OCI-LY1 (cell line): ENCODE measurements around the gene ALPK3.

Experiments
- H2AFZ ChIP-seq: fragments of 200-600 bp; sonication (generic), shearing (Covaris generic); 2 replicates; pipeline ENCODE4 v1.6.0; 2014; ENCODE audit warnings: antibody characterized with exemption, mild to moderate bottlenecking, low read length
- H3F3A ChIP-seq: fragments of 200-600 bp; sonication (generic), shearing (Covaris generic); 2 replicates; pipeline ENCODE4 v1.6.0; 2014; ENCODE audit warnings: mild to moderate bottlenecking, antibody characterized with exemption, low read length, moderate library complexity; ENCODE audit not compliant: insufficient read depth
- H3K27ac ChIP-seq: fragments of 200-600 bp; sonication (generic); 2 replicates; pipeline ENCODE4 v1.5.1; 2014; ENCODE audit warnings: low read length, mixed run types, mild to moderate bottlenecking, low read depth; ENCODE audit not compliant: poor library complexity, severe bottlenecking
- H3K27me3 ChIP-seq: fragments of 200-600 bp; sonication (generic); 2 replicates; pipeline ENCODE4 v1.6.0; 2014; ENCODE audit warnings: antibody characterized with exemption, mild to moderate bottlenecking, low read length, moderate library complexity; ENCODE audit not compliant: insufficient read depth
- H3K36me3 ChIP-seq: fragments of 200-600 bp; sonication (generic); 2 replicates; pipeline ENCODE4 v1.6.1; 2014; ENCODE audit warnings: mild to moderate bottlenecking, antibody characterized with exemption, low read length, moderate library complexity, mixed read lengths; ENCODE audit not compliant: insufficient read depth
- H3K4me1 ChIP-seq: fragments of 200-600 bp; sonication (generic); 2 replicates; pipeline ENCODE4 v1.5.1; 2014; ENCODE audit warnings: mild to moderate bottlenecking, low read length, moderate library complexity; ENCODE audit not compliant: insufficient read depth, severe bottlenecking
- H3K4me2 ChIP-seq: fragments of 200-600 bp; sonication (generic), shearing (Covaris generic); 2 replicates; pipeline ENCODE4 v1.6.1; 2014; ENCODE audit warnings: low read length
- H3K4me3 ChIP-seq: fragments of 200-600 bp; sonication (generic); 2 replicates; pipeline ENCODE4 v1.5.1; 2014; ENCODE audit warnings: low read length, low read depth, mild to moderate bottlenecking, mixed read lengths; ENCODE audit not compliant: poor library complexity, severe bottlenecking
- H3K79me2 ChIP-seq: fragments of 200-600 bp; shearing (Covaris generic); 2 replicates; pipeline ENCODE4 v1.6.1; 2016; ENCODE audit warnings: mixed run types, low read length, mixed read lengths; ENCODE audit not compliant: insufficient read depth
- H3K9ac ChIP-seq: fragments of 200-600 bp; sonication (generic), shearing (Covaris generic); 2 replicates; pipeline ENCODE4 v1.6.1; 2014; ENCODE audit warnings: mild to moderate bottlenecking, low read length, mixed read lengths
- H3K9me2 ChIP-seq: fragments of 200-600 bp; sonication (generic), shearing (Covaris generic); 2 replicates; pipeline ENCODE4 v1.6.1; 2014; ENCODE audit warnings: low read depth, mild to moderate bottlenecking, low read length, mixed read lengths
- H3K9me3 ChIP-seq: fragments of 200-600 bp; shearing (Covaris generic); 2 replicates; pipeline ENCODE4 v1.6.1; 2014; ENCODE audit warnings: low read length, mixed read lengths
- H4K20me1 ChIP-seq: fragments of 200-600 bp; sonication (generic), shearing (Covaris generic); 2 replicates; pipeline ENCODE4 v1.6.0; 2016; ENCODE audit warnings: mild to moderate bottlenecking, low read length; ENCODE audit not compliant: insufficient read depth
- EZH2 ChIP-seq: fragments of 200-600 bp; sonication (generic), shearing (Covaris generic); IDR thresholded peaks from 2 replicates; pipeline ENCODE4 v1.8.0; 2017; ENCODE audit warnings: borderline replicate concordance, mixed run types, mild to moderate bottlenecking, antibody characterized with exemption, low read length, moderate library complexity, mixed read lengths
- TF ChIP-seq, protein P1 (sequence below): fragments of 200-600 bp; sonication (generic), shearing (Covaris generic); IDR thresholded peaks from 2 replicates; pipeline ENCODE4 v1.5.1; 2017; ENCODE audit warnings: mild to moderate bottlenecking, antibody characterized with exemption, low read length, moderate library complexity, mixed read lengths

Gene ALPK3

DNA sequence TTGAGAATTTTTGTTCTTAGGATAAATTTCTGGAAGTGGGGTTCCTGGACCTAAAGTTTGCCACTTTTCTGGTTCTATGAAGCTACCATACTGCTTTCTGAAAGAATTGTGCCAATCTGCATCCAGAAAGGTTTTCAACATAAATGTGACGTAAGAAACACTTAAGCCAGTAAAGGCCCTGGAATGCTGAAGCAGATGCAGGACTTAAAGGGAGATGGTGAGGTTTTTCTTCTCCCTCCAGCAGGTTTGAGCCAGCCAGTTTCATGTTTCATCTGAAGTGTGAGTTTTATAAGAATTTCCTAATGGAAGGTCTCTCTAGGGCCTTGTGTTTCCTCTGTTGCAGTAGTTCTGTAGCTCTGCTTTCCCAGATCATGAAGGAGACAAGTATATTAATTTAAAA is 35.7 kb upstream of the ALPK3 start:
- H3K9ac ChIP-seq = no peak overlapping the region
- no peak overlapping the region for H3K27ac ChIP-seq
- no peak overlapping the region for H3K4me2 ChIP-seq
- no peaks in the 10 kb centered on the region for H3F3A ChIP-seq
- H3K27me3 ChIP-seq = no peaks in the 10 kb centered on the region
- H3K9me2 ChIP-seq = no peaks in the 10 kb centered on the region
- no peaks in the 10 kb centered on the region for H4K20me1 ChIP-seq
- no peak for TF ChIP-seq EZH2
- TF ChIP-seq, protein P1, sequence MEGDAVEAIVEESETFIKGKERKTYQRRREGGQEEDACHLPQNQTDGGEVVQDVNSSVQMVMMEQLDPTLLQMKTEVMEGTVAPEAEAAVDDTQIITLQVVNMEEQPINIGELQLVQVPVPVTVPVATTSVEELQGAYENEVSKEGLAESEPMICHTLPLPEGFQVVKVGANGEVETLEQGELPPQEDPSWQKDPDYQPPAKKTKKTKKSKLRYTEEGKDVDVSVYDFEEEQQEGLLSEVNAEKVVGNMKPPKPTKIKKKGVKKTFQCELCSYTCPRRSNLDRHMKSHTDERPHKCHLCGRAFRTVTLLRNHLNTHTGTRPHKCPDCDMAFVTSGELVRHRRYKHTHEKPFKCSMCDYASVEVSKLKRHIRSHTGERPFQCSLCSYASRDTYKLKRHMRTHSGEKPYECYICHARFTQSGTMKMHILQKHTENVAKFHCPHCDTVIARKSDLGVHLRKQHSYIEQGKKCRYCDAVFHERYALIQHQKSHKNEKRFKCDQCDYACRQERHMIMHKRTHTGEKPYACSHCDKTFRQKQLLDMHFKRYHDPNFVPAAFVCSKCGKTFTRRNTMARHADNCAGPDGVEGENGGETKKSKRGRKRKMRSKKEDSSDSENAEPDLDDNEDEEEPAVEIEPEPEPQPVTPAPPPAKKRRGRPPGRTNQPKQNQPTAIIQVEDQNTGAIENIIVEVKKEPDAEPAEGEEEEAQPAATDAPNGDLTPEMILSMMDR = no peak
- H2AFZ ChIP-seq = no peak overlapping the region
- H3K36me3 ChIP-seq = peaks cover 63% of the 10 kb centered on the region
- peaks cover 11% of the 10 kb centered on the region for H3K4me1 ChIP-seq
- H3K79me2 ChIP-seq = peaks cover 7% of the 10 kb centered on the region
- H3K9me3 ChIP-seq = no peaks in the 10 kb centered on the region
- H3K4me3 ChIP-seq = no peak overlapping the region

DNA sequence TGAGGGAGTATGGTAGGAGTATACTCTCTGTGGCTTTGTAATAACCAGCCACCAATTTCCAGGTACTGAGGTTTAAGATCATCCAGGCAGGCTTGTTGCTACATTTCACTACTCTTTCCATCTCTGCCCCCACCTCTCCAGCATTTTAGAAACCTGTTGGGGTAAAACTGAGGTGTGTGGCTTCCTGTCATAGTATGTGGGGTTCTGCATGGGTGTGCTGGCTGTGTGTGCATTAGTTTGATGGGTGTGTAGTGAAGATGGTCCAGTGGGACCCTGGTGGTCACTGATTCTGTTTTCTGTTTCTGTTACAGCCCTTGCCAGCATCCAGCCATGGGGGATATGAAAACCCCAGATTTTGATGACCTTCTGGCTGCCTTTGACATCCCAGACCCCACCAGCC is 34.8 kb upstream of the ALPK3 start:
- Histone ChIP-seq H3K4me3 (no peak overlapping the region), H2AFZ (no peak overlapping the region), H3K27ac (no peak overlapping the region), H3K9me2 (no peaks in the 10 kb centered on the region), H3F3A (no peaks in the 10 kb centered on the region), H4K20me1 (no peaks in the 10 kb centered on the region), H3K79me2 (peaks cover 9% of the 10 kb centered on the region), H3K27me3 (no peaks in the 10 kb centered on the region), H3K4me2 (no peak overlapping the region), H3K9me3 (no peaks in the 10 kb centered on the region), H3K36me3 (peaks cover 72% of the 10 kb centered on the region), H3K4me1 (peaks cover 11% of the 10 kb centered on the region), H3K9ac (no peak overlapping the region)
- TF ChIP-seq EZH2 = no peak
- TF ChIP-seq, protein P1 = no peak

DNA sequence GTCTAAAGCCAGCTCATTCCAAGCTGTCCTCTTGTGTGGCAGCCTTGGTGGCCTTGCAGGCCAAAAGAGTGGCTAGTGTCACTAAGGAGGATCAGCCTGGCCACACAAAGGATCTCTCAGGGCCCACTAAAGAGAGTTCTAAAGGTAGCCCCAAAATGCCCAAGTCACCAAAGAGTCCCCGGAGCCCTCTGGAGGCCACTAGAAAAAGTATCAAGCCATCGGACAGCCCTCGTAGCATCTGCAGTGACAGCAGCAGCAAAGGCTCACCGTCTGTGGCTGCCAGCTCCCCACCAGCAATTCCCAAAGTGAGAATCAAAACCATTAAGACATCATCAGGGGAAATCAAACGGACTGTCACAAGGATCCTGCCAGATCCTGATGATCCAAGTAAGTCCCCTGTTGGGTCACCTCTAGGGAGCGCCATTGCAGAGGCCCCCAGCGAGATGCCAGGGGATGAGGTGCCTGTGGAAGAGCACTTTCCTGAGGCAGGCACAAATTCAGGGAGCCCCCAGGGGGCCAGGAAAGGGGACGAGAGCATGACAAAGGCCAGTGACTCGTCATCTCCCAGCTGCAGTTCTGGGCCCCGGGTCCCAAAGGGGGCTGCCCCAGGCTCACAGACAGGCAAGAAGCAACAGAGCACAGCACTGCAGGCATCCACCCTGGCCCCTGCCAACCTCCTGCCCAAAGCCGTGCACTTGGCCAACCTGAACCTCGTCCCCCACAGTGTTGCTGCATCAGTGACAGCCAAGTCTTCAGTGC is 33.5 kb upstream of the ALPK3 start:
- Histone ChIP-seq H3K9me2 (no peaks in the 10 kb centered on the region), H4K20me1 (no peaks in the 10 kb centered on the region), H3F3A (no peaks in the 10 kb centered on the region), H3K9me3 (no peaks in the 10 kb centered on the region), H3K79me2 (peaks cover 21% of the 10 kb centered on the region), H3K27me3 (no peaks in the 10 kb centered on the region), H2AFZ (no peak overlapping the region), H3K9ac (no peak overlapping the region), H3K4me3 (no peak overlapping the region), H3K4me2 (no peak overlapping the region), H3K27ac (no peak overlapping the region), H3K4me1 (peaks cover 11% of the 10 kb centered on the region), H3K36me3 (peaks cover 78% of the 10 kb centered on the region)
- no peak for TF ChIP-seq EZH2
- TF ChIP-seq, protein P1 = peak; percentile 27; the same call in 1 of the 2 replicates
